PC-9 (cell line): Measurements from ENCODE around the gene CEP55.

Experiments used
- CTCF ChIP-seq: fragments of 200-600 bp; sonication (generic); conservative IDR thresholded peaks from 2 replicates; pipeline ENCODE4 v1.6.1; 2017; ENCODE audit warnings: mixed run types, antibody characterized with exemption, mild to moderate bottlenecking, moderate library complexity
- EZH2 ChIP-seq: fragments of 200-600 bp; sonication (generic); IDR thresholded peaks from 2 replicates; pipeline ENCODE4 v1.8.0; 2017; ENCODE audit warnings: antibody characterized with exemption, low read depth

GRCh38 chr10:93459466-93459865 is 36.9 kb upstream of the CEP55 start:
- TF ChIP-seq EZH2 (no peak), CTCF (no peak)
